Hippocampal formation (tissue), 2 donors: ENCODE data around the gene CRB2.
A peak's percentile ranks its signal among the peaks of the same experiment; 100 is the strongest.

Source experiments
- DNase-seq, 2 donors: peaks; one replicate each; lab custom pipeline; 2025; lab: John Stamatoyannopoulos, UW

Gene CRB2

DNA sequence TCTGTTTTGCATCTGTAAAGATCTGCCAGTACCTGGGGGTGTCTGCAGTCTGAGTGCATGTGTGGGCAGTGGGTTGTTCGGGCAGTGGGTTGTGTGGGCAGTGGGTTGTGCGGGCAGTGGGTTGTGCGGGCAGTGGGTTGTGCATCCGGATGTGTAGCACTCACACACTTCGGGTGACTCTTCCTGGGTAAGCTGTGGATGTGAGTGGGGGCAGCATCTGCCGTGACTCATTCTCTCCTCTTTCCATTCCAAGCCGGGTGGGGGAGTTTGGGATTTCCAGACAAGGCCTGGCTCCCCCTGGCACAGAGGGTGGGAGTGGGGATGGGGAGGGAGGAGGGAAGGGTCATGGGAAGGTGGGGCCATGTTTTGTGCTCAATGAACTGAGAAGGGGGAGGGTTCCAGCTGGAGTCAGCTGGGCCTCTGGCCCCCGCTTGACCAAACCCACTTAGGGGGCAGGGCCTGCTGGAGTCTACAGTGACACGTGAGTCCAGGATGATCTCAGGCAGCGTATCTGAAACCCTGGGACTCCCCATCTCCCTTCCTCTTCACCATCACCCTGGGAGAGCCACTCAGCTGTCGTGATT is 8.3 kb downstream of the CRB2 start:
- peak; percentile 61 to 82 for DNase-seq

- DNase-seq = no peak
Observed at GRCh38 chr9:123365287-123365880, 9.4 kb downstream of the CRB2 start.

- DNase-seq = no peak
Observed at GRCh38 chr9:123365881-123366528, 10.0 kb downstream of the CRB2 start.

DNA sequence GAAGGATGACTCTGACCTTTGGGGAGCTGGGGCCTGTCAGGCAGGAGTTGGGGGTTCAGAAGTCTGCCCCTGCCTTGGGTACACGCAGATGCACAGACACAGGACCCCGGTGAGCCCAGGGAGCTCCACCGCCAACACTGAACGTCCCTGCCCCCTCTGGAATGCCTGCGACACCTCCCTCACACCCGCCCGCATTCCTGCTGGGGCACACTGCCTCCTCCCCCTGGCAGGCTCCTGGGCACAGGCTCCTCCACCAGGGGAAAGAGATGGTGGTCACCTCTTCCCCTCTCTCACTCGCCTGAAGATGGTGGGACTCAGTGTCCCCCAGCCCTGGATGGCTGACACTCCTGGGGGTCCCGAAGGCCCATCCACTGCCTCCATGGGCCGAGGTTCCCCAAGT is 12.0 kb downstream of the CRB2 start:
- no peak for DNase-seq

- peak; percentile 69 to 81 for DNase-seq
Observed at GRCh38 chr9:123368536-123369153, 12.6 kb downstream of the CRB2 start.

GRCh38 chr9:123369296-123369695 is 13.3 kb downstream of the CRB2 start:
- no peak for DNase-seq

- DNase-seq = no peak
Observed at GRCh38 chr9:123370108-123370507, 14.1 kb downstream of the CRB2 start.

- no peak for DNase-seq
Observed at GRCh38 chr9:123370526-123371227, 14.7 kb downstream of the CRB2 start.

DNA sequence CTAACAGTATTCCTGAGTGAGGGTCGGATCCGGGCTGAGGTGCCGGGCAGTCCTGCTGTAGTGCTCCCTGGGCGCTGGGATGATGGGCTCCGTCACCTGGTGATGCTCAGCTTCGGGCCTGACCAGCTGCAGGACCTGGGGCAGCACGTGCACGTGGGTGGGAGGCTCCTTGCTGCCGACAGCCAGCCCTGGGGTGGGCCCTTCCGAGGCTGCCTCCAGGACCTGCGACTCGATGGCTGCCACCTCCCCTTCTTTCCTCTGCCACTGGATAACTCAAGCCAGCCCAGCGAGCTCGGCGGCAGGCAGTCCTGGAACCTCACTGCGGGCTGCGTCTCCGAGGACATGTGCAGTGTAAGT is 15.2 kb downstream of the CRB2 start:
- DNase-seq = no peak

- no peak for DNase-seq
Observed at GRCh38 chr9:123371805-123372590, 16.0 kb downstream of the CRB2 start.

DNA sequence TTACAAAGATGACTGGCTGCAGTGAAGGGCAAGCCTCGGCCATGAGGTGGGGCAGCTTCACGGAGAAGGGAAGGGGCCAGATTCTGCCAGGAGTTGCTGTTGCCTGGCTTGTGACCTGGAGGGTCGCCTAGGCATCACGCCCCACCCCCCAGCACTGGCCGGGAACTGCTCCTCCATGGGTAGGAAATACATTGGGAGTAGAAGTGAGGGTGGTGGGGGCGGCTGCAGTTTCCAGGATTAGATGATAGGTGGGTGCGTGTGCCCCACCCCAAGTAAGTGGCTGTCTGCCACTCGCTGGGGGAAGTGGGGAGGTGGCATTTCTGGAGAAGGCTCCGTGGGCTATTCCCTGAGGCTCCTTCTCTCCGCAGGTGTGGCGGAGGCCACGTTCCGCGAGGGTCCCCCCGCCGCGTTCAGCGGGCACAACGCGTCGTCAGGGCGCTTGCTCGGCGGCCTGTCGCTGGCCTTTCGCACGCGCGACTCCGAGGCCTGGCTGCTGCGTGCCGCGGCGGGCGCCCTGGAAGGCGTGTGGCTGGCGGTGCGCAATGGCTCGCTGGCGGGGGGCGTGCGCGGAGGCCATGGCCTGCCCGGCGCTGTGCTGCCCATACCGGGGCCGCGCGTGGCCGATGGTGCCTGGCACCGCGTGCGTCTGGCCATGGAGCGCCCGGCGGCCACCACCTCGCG is 16.9 kb downstream of the CRB2 start:
- DNase-seq = no peak

DNA sequence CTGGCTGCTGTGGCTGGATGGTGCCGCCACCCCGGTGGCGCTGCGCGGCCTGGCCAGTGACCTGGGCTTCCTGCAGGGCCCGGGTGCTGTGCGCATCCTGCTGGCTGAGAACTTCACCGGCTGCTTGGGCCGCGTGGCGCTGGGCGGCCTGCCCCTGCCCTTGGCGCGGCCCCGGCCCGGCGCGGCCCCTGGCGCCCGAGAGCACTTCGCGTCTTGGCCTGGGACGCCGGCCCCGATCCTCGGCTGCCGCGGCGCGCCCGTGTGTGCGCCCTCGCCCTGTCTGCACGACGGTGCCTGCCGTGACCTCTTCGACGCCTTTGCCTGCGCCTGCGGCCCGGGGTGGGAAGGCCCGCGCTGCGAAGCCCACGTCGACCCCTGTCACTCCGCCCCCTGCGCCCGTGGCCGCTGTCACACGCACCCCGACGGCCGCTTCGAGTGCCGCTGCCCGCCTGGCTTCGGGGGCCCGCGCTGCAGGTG is 17.5 kb downstream of the CRB2 start:
- DNase-seq = no peak

- peak in 1 of 2 donors; percentile 29 for DNase-seq
Observed at GRCh38 chr9:123373946-123374345, 17.9 kb downstream of the CRB2 start.

DNA sequence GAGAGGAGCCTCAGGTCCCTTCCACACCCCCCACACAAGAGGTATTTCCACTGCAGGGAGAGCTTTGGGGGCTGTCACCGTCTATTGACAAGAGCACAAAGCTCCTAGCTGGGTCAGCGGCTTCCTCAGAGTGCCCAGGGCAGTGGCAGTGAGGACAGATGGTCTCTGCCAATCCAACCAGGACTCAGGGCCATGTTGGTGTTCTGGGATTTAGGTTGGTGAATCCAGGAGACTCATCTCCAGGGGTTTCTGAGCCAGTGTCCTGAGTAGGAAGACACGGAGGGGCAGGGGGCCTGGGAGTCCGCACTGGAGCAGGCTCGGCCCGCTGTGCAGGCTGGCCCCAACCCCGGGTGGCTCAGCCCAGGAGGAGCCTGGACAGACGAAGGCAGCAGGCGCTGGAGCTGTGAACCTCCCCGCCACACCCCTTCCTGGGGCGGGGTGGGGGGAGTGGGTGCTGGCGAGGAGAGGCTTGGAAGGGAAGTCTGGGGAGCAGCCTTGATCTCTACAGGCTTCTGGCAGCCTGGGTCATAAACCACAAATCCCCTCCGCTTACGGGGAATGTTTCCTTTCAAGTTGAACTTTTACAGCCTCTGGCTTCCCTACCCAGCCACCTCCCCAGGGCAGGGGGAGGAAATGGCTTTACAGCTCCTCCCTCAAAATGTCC is 19.6 kb downstream of the CRB2 start:
- DNase-seq = no peak

DNA sequence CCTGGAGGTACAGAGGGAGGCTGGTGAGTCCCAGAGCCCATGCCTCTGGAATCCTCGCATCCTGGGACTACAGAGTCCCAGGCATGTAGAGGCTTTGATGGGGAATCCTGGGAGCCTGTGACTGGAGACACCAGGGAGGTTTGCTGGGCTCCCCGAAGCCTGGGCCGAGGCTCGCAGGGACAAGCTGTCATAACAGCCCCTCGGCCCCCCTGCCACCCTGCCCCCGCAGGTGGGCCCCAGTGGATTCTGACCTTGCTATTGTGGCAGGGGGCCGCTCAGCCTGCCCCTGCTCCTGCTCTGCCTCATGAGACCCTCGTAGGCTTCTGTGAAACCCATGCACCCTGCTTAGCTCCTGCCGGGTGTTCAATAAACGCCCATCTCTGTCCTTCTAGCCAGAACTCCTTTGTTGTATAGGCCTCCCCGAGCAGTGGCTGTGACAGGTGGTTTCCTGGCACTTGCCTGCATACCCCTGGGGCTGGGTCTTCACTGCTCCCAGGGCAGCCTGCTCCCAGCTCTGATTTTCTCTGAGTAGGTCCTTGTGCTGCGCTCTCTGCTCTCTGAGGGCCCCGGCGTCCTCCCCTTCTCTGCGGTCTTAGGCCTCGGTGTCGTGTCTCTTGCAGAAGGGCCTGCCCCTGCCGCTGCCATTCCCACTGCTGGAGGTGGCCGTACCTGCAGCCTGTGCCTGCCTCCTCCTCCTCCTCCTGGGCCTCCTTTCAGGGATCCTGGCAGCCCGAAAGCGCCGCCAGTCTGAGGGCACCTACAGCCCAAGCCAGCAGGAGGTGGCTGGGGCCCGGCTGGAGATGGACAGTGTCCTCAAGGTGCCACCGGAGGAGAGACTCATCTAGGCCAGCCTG is 20.4 kb downstream of the CRB2 start:
- no peak for DNase-seq

- DNase-seq = no peak
Observed at GRCh38 chr9:123377211-123377971, 21.4 kb downstream of the CRB2 start.

GRCh38 chr9:123378025-123378424 is 22.0 kb downstream of the CRB2 start:
- no peak for DNase-seq

DNA sequence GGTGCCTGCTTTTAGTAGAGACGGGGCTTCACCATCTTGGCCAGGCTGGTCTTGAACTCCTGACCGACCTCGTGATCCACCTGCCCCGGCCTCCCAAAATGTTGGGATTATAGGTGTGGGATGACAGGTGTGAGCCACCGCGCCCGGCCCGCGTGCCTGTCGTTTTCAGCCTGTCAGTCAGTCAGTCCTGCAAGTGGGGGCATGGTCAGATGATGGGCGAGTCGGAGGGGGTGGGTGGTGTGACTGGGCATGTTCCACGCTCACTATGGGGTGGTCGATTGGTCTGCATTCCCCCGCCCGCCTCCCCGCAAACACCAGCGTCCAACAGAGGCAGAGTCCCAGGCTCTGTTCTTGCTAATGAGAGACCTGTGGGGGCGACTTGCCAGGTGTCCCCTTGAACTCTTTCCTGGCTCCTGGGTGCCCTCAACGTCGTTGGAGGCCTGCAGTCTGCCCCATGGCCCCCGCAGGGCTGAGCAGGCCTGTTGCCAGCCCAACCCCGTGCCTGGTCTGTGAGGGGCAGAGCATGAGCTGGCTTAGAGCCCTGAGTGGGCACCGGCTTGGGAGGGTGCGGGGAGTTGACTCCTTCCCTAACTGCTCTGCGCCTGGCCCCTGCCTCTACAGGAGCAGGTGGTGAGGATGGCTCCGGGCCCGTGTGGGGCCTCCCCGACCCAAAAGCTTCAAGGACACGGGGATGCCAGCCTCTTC is 23.1 kb downstream of the CRB2 start:
- DNase-seq = no peak
